IPS-NIHi11 (cell line): ENCODE measurements around the gene SMC3.
A peak's percentile ranks its signal among the peaks of the same experiment; 100 is the strongest.

Experiments used
- DNase-seq: peaks from one replicate; pipeline ENCODE4 v3.0.0; 2012; ENCODE audit warnings: mixed read lengths, low spot score

SMC3 gene

GRCh38 chr10:110544958-110545537, 22.4 kb upstream of the SMC3 start:
- no peak for DNase-seq

DNA sequence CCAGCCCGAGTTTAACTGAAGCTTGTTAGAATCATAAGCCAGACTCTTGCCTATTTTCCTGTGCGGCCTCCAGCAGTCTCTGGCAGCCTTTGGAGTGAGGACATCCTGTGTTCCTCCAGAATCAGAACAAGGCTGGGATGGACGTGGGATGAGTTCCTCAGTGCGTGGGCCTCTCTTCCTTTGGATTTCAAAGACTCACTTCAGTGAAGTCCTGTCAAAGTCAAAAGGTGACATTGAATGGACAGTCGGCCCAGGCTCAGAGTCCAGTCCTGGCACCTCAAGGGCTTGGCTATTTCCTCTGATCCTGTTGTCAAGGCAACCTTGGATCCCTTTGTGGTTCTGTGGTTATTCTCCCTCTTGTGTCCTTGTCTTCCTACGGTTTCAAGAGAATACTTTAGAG, 21.4 kb upstream of the SMC3 start:
- DNase-seq = no peak

DNA sequence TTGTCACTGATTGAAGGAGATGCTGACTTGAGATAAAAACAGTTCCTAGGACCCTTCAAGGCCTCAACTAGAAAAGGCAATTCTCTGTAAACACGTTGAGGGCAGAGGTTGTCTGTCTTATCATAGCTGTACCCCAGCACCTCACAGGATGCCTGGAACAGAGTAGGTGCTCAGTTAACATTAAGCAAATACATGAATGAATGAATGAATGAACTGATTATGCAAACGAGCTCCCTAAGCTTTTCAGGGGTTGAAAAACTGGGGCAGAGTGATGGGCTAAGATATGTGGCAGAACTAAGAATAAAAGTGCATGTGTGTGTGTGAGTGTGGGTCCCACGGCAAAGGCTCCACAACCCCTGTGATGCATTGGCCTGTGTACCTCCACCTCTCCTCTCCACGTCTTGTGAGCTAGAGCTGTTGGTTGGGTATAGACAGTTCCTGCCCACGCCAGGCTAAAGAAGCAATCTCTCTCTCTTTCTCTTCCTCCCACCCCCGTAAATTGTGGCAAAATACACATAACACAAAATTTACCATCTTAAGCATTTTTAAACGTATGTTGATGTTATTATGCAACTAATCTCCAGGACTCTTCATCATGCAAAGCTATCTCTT, 20.9 kb upstream of the SMC3 start:
- DNase-seq = no peak

- peak; percentile 75 for DNase-seq
Measured at GRCh38 chr10:110547139-110547761, 20.2 kb upstream of the SMC3 start.

GRCh38 chr10:110548002-110548401, 19.5 kb upstream of the SMC3 start:
- no peak for DNase-seq

DNA sequence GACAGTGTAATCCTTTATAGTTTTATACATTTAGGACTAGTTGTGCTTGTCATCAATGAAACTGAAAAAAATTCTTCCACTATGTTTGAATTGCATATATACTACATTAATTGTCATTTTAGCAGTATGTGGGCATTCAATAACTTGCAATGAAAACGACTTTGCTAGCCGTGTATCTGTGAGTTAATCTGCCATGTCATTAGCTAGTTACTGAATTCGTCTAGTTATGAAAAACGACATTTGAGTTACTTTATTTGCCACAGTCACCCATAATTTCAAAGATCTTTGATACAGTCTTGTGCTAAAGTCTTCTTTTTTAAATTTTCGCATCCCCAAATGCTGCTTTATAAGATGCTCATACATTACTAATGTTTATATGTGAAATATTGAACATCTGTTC, 18.3 kb upstream of the SMC3 start:
- no peak for DNase-seq

DNA sequence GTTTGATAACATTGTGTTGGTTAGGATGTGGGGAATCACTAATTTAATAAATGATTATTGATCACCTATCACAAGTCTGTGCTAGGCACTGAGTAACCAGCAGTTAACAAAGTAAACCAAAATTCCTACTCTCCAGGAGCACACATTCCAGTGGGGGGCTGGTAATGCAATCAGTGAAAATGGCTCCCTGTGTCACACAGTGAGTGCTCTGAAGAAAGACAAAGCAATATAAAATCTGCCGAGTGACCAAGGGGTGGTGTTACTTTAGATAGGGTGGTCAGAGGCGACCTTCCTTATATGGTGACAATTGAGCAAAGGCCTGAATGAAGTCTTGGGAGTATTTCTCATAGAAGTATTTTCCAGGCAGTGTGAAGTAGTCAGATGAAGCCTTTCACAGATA, 13.6 kb upstream of the SMC3 start:
- DNase-seq = peak; percentile 43

- no peak for DNase-seq
Measured at GRCh38 chr10:110556296-110556695, 11.2 kb upstream of the SMC3 start.

GRCh38 chr10:110556969-110557601, 10.4 kb upstream of the SMC3 start:
- DNase-seq = peak; percentile 69

DNA sequence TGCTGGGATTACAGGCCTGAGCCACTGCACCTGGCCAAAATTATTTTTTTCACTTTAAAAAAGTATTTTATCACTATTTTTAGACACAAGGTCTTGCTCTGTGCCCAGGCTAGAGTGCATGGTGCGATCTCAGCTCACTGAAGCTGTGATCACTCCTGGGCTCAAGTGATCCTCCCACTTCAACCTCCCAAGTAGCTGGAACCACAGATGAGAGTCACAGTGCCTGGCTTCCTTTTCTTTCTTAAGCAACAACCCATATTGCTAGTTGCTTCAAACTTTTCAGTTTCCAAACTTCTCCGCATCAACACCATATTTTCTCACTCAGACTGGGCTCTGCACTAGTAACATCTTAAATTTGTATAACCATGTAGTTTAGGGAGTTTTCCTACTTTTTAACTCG, 9.5 kb upstream of the SMC3 start:
- no peak for DNase-seq

- DNase-seq = no peak
Measured at GRCh38 chr10:110560012-110560411, 7.5 kb upstream of the SMC3 start.

GRCh38 chr10:110561292-110561691, 6.2 kb upstream of the SMC3 start:
- DNase-seq = no peak

DNA sequence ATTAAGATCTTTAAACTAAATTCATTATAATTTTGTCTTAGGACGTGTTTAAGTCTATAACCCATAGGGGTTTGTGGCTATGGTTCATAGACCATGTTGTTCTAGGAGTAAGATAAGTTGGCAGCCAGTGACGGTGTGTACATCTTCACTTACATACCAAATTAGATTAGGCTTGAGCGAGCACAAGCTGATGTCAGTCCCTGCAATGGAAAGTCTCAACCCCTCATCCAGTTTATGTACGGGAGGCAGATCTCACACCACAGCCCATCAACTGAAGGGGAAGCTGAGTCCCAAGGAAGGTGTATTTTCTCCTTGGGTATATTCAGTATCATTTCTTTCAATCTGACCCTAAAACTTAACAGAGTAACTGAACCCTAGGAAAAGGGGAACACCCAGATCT, 5.1 kb upstream of the SMC3 start:
- DNase-seq = no peak

DNA sequence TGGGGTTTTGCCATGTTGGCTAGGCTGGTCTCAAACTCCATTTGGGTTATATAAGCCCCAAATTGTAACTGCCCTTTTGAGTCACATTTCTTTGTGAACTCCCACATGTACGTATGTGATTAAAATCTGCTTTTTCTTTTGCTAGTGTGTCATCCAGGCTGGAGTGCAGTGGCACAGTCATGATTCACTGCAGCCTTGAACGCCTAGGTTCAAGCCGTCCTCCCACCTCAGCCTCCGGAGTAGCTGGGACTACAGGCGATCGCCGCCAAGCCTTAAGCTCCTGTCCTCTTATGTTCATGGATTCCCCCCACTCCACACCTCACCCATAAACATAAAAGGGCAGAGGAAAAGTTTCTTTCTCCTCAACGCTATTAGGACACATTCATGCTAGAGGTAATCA, 4.4 kb upstream of the SMC3 start:
- no peak for DNase-seq

DNA sequence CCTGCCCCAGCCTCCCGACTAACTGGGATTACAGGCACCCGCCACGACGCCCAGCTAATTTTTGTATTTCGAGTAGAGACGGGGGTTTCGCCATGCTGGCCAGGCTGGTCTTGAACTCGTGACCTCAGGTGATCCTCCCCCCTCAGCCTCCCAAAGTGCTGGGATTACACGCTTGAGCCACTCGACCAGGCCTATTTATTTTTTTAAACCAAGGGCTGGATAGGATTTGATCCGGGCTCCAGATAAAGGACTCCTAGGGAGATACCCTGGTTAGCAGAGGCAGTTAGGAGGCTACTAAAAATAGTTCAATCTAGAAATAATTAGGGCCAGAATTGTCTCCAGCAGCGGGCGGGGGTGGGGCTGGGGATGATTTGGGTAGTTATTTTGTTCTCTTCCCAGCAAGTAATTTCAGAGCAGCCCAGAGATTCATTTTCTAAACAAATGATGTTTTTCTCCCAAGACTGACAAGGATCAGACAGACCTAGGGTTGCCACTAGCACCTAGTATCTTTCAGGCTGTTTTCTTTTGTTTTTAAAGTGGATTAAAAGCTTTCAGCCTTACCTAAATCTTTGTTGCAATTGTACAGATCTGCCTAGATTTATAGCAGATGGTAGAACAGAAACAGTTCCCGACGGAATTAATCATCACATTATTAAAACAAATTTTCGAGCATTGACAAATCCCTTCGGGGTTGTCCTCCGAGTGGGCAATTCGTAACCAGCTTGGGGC, 859 bp upstream of the SMC3 start:
- no peak for DNase-seq

- DNase-seq = peak; percentile 62
Measured at GRCh38 chr10:110568055-110568735, 700 bp downstream of the SMC3 start.

GRCh38 chr10:110569122-110569521, 1.6 kb downstream of the SMC3 start:
- no peak for DNase-seq

DNA sequence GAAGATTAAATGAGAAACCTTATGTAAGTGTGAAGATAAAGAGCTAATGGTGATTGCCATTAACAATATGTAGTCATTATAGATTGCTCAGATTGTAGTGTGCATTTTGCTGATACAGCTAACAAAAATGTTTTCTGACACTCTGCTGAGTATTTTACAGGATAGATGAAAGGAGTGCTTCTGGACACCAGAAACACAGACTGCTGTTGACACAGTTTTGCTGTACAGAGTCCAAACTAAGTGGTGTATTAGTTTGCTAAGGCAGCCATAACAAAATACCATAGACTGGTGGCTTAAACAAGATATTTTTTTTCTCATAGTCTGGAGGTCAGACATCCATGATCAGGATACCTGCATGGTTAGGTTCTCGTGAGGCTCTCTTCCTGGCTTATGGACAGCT, 2.2 kb downstream of the SMC3 start:
- DNase-seq = no peak

GRCh38 chr10:110571093-110571743, 3.7 kb downstream of the SMC3 start:
- no peak for DNase-seq

GRCh38 chr10:110572862-110573261, 5.4 kb downstream of the SMC3 start:
- DNase-seq = no peak

DNA sequence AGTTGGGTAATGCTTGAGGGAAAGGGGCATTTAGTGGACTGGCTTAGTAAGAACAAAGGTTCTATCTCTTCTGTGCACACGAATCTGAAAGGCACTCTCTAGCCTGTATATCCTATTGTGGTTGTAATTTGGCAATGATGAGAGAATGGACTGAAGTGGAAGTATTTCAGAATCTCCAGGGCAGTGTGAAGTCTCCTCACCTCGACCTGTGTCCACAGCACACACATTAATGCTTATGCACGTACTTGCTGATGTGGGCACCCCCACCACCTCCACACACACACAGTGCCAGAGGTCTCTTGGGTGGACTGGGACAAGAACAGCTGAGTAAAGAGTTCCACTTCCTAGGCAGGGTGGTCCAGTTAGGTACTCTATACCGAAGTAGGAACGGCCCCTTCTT, 6.9 kb downstream of the SMC3 start:
- DNase-seq = no peak

DNA sequence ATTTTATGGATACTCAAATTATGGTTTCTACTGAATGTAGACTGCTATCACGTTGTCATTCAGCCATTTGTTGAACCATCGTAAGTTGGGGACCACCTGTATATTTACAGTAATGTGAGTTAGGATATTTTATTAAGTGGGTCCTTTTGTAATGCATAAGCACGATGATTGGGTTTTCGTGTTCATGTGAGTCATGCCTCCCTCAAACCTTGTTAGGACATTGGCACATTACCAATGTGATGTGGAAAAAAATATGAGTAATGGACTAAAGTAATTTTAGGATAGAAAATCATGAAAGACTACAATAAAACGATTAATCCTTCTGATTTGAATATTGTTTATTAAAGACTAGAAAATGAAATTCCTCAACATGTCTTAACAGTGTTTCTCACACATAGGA, 8.7 kb downstream of the SMC3 start:
- no peak for DNase-seq
